Panc1 (cell line): ENCODE measurements around the gene SKIC3.

ENCODE experiments used
- SIN3A ChIP-seq: IDR thresholded peaks from 2 replicates; pipeline ENCODE4 v1.6.1; 2012; ENCODE audit warnings: low read depth, mild to moderate bottlenecking, low read length, moderate library complexity, borderline replicate concordance; ENCODE audit not compliant: insufficient read depth
- TCF7L2 ChIP-seq: IDR thresholded peaks from 2 replicates; pipeline ENCODE4 v1.6.1; 2011; ENCODE audit warnings: mild to moderate bottlenecking, low read depth, low read length, inconsistent platforms
- TF ChIP-seq, protein P1 (sequence below): fragments of 450-650 bp; IDR thresholded peaks from 2 replicates; pipeline ENCODE4 v1.5.1; 2017; ENCODE audit warnings: mild to moderate bottlenecking
- TF ChIP-seq, protein P2 (sequence below), 2 experiments: IDR thresholded peaks; 2 replicates each; pipeline ENCODE4 v1.6.1; 2011 to 2012; ENCODE audit warnings: low read depth in 2 of 2, control low read depth in 1 of 2, low read length in 1 of 2, mild to moderate bottlenecking in 1 of 2, moderate library complexity in 1 of 2; ENCODE audit not compliant: insufficient read depth in 1 of 2

DNA sequence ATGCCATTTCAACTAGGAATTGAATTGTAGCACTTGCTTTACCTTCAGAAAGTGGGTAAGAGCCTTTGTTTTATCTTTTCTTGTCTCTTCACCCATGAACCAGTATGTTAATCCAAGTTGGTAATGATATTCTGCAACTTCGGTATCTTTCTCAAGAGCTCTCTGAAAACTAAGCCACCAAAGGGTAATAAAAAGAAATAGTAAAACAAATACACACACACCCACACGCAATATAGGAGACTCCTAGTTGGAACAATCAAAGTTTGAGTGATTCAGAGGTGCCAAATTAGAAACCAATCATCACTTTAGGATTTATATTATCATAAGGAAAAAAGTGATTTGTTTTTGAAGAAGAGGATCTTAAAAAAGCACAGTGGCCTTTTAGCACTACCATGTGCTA lies 30.4 kb downstream of the SKIC3 start:
- TF ChIP-seq, protein P1, sequence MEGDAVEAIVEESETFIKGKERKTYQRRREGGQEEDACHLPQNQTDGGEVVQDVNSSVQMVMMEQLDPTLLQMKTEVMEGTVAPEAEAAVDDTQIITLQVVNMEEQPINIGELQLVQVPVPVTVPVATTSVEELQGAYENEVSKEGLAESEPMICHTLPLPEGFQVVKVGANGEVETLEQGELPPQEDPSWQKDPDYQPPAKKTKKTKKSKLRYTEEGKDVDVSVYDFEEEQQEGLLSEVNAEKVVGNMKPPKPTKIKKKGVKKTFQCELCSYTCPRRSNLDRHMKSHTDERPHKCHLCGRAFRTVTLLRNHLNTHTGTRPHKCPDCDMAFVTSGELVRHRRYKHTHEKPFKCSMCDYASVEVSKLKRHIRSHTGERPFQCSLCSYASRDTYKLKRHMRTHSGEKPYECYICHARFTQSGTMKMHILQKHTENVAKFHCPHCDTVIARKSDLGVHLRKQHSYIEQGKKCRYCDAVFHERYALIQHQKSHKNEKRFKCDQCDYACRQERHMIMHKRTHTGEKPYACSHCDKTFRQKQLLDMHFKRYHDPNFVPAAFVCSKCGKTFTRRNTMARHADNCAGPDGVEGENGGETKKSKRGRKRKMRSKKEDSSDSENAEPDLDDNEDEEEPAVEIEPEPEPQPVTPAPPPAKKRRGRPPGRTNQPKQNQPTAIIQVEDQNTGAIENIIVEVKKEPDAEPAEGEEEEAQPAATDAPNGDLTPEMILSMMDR: no peak
- TF ChIP-seq SIN3A: no peak
- no peak for TF ChIP-seq TCF7L2
- TF ChIP-seq, protein P2, sequence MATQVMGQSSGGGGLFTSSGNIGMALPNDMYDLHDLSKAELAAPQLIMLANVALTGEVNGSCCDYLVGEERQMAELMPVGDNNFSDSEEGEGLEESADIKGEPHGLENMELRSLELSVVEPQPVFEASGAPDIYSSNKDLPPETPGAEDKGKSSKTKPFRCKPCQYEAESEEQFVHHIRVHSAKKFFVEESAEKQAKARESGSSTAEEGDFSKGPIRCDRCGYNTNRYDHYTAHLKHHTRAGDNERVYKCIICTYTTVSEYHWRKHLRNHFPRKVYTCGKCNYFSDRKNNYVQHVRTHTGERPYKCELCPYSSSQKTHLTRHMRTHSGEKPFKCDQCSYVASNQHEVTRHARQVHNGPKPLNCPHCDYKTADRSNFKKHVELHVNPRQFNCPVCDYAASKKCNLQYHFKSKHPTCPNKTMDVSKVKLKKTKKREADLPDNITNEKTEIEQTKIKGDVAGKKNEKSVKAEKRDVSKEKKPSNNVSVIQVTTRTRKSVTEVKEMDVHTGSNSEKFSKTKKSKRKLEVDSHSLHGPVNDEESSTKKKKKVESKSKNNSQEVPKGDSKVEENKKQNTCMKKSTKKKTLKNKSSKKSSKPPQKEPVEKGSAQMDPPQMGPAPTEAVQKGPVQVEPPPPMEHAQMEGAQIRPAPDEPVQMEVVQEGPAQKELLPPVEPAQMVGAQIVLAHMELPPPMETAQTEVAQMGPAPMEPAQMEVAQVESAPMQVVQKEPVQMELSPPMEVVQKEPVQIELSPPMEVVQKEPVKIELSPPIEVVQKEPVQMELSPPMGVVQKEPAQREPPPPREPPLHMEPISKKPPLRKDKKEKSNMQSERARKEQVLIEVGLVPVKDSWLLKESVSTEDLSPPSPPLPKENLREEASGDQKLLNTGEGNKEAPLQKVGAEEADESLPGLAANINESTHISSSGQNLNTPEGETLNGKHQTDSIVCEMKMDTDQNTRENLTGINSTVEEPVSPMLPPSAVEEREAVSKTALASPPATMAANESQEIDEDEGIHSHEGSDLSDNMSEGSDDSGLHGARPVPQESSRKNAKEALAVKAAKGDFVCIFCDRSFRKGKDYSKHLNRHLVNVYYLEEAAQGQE (IDR thresholded peaks at IDR 0.05; ENCODE audit: insufficient read depth in 1 of 2, low read depth in 2 of 2, low read length in 1 of 2): no peak
